Right lobe of liver (tissue), 4 donors: ENCODE measurements around the gene MTHFD1L.

ENCODE experiments used
- POLR2A ChIP-seq: fragments of 450-650 bp; IDR thresholded peaks from one replicate; pipeline ENCODE4 v1.6.1; 2017; ENCODE audit warnings: antibody characterized with exemption, mild to moderate bottlenecking
- TF ChIP-seq, protein P1 (sequence below), 4 donors: fragments of 200-600 bp in 3 of 4; fragments of 450-650 bp in 1 of 4; IDR thresholded peaks; one replicate each; pipeline versions ENCODE4 v1.5.1 to v1.8.0; 2016 to 2022; ENCODE audit warnings: antibody characterized with exemption in 4 of 4, mild to moderate bottlenecking in 2 of 4
- donor health status: DM: no; HTN: no; CAD: no.
- donor health status: DM: no; HTN: no; CAD: no.
- donor health status: DM: no; HTN: yes; CAD: no.

DNA sequence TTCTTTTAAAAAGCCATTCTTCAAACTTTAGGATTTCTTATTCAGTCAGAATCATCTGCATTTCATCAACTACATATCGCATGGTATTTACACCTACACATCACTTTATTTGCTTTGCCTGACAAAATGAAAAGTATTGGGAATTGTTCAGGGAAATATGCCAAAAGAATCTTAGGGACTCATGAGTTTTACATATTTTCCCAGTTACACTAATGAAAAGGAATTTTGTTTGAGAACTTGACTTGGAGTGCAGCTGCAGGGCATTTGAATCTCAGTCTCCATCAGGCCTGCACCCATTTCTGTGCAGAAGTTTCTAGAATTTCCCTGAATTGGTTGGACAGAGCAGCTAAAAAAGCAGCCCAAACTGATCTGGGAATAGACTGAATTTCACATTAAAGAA lies 65.3 kb downstream of the MTHFD1L start:
- no peak for TF ChIP-seq POLR2A
- TF ChIP-seq, protein P1, sequence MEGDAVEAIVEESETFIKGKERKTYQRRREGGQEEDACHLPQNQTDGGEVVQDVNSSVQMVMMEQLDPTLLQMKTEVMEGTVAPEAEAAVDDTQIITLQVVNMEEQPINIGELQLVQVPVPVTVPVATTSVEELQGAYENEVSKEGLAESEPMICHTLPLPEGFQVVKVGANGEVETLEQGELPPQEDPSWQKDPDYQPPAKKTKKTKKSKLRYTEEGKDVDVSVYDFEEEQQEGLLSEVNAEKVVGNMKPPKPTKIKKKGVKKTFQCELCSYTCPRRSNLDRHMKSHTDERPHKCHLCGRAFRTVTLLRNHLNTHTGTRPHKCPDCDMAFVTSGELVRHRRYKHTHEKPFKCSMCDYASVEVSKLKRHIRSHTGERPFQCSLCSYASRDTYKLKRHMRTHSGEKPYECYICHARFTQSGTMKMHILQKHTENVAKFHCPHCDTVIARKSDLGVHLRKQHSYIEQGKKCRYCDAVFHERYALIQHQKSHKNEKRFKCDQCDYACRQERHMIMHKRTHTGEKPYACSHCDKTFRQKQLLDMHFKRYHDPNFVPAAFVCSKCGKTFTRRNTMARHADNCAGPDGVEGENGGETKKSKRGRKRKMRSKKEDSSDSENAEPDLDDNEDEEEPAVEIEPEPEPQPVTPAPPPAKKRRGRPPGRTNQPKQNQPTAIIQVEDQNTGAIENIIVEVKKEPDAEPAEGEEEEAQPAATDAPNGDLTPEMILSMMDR (IDR thresholded peaks at IDR 0.05), result no peak
